GM18951 (cell line): ENCODE results near the gene RPN2.
"Not testable (repeated sequence)": the region's sequence is repeated elsewhere in the genome, so short reads cannot be mapped to it uniquely, and the experiment has no call there.

Source experiments
- POLR2A ChIP-seq: IDR thresholded peaks from 4 replicates; pipeline ENCODE4 v1.6.1; 2011; ENCODE audit warnings: mild to moderate bottlenecking; ENCODE audit not compliant: insufficient read length, insufficient read depth; ENCODE audit errors: extremely low read depth
- in situ Hi-C: fragments of 300-500 bp; cut with MboI; formaldehyde crosslinking; loops from one replicate; pipeline ENCODE4 v1.12.0; 2022; ENCODE audit warnings: low sequenced_read_pairs, mixed read lengths, inconsistent platforms; ENCODE audit not compliant: unreplicated experiment

The RPN2 gene

DNA sequence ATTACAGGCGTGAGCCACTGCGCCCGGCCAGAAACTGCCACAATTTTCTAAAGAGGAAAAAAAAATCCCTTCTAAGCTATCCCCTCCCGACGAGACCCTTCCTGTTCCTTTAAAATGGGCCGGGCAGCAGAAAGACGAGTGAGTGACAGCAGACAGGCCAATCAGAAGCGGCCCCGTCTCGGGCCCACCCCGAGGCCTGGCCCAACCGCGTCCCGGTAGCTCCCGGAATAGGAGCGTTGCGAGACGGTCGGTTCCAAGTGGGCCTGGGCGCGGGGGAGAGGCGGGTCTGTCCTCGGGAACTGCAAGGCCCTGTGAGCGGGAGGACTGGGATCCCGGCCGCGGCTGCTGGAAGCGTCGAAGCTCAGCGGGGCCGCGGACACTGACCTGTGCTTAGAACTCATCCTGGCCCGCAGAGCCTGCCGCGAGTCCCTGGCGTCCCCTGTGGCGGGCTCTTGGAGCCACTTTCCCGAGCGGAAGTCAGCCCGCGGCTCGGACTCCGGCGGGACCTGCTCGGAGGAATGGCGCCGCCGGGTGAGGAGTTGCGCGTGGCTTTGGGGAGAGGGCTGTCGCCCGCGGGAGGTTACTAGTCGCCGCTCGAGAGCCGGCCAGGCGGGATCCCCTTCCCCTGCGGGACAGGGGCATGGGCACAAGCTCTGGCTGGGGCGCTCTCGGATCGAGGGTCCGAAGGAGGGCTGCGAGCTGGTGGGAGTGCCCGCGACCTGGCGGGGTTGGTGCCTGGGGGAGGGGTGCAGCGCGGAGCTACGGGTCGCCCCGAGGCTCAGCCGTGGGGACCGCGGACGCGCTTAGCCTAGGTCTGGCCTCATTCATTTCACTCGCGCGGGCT lies at the start of gene RPN2, which contains the start of gene MROH8:
RPN2 (plus strand) TSS at position 492 of the 844 bp plus-strand sequence; CDS start at position 519, 27 bp downstream.
MROH8 (minus strand) TSS at position 710 of the 844 bp plus-strand sequence.
- in situ Hi-C loops: no loop called here

DNA sequence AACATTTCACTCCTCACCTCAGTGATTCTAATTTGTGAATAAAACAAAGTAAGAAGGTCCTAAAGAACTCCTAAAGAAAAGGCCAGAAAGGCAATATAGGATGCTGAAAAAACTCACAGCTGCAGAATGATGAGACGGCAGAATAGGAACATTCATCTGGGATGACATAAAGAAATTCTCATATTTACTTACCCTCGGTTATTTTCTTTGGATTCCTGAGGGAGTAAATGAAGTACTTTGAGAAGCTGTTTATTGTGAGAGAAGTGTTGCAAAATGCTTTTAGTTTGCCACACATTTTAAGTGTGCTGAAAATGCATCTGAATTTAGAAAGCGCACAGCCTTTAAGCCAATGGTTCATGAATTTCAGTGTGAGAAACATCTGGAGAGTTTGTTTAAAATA lies 47.6 kb upstream of the RPN2 start:
- in situ Hi-C loops: no loop called here

More for the DNA sequence above, at the start of gene RPN2, which contains the start of gene MROH8:
- TF ChIP-seq POLR2A: peak; percentile 86

DNA sequence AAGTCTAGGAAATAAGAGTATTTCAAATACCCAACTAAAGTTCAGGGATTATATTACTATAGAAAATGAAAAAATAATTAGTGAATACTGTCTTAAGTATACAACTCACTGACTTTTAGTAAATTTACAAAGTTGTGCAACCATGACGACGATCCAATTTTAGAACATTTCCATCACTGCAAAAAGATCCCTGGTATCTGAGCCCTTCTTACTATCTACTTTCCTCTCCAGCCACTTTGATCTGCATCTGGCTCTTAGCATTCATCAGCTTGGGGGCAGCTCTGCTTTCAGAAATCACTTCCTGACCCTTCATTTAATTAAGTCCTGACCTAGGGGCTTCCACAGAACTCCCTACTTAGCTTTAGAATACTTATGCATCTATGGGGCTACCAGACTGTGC lies 45.2 kb upstream of the RPN2 start:
- in situ Hi-C loops: no loop called here
- no peak for TF ChIP-seq POLR2A

More for the DNA sequence above, 47.6 kb upstream of the RPN2 start:
- TF ChIP-seq POLR2A: no peak

DNA sequence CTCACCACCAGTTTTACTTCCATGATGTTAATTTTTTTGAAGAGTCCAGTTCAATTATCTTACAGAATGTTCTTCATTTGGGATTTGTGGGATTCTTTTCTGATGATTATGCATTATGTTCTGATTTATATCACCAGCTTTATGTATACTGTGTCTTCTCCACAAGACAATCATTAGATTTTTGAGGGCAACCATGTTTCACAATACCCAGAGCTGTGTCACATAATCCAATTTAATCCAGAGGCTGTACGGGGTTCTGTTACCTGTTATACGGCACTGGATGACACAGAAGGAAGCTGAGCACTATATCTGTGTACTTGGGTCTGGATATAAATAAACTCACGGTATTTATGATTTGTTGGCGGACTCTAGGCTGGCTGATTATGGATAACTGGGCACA lies 41.6 kb upstream of the RPN2 start:
- in situ Hi-C loops: no loop called here
- no peak for TF ChIP-seq POLR2A

DNA sequence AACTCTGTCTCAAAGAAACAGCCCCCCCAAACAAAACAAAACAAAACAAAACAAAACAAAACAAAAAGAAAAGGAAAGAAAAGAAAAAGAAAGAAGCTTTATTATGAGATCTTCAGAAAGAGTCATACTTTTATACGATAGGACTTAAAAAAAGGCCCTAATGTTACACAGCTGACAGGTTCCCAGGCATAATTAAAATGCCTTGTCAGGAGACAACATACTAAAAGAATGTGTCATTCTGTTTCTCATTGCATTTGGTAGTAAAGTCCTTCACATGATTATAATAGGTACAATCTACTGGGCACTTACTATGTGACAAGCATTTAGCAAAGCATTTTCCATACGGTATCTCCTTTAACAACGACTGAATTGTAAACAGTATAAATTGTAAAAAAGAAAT lies 36.4 kb upstream of the RPN2 start:
- in situ Hi-C loops: no loop called here
- no peak for TF ChIP-seq POLR2A

DNA sequence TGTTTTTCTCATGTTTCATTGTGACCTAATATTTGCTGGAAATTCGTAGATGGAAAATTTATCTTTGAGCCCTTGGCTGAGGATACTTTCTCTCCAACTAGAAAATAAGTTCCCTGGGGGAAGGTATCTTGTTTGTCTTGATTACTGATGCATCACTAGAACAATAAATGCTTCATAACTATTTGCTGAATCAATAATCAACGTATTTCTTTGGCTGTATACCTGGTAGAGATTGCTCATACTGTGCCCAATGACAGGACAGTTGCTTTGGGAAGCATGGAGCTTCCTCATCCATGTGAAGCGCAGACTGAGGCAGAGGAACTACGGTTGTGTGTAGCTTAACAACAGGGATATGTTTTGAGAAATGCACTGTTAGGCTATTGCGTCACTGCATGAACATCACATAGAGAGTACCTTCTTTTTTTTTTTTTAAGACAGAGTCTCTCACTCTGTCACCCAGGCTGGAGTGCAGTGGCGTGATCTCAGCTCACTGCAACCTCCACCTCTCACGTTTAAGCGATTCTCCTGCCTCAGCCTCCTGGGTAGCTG lies 34.2 kb upstream of the RPN2 start:
- no peak for TF ChIP-seq POLR2A
- in situ Hi-C loops: no loop called here

DNA sequence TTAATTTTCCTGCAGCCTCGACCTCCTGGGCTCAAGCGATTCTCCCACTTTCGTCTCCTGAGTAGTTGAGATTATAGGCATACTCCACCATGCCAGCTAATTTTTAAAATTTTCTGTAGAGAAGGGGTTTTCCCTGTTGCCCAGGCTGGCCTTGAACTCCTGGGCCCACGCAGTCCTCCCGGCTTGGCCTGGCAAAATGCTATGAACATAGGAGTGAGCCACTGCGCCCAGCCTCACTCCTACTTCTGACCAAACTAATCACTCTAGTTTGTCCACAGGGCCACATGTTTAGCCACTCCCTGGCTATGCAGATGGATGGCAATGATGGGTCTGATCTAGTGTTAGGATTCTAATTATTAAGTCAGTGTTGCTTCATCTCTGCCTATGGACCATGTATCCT lies 31.9 kb upstream of the RPN2 start:
- TF ChIP-seq POLR2A: no peak
- in situ Hi-C loops: no loop called here

DNA sequence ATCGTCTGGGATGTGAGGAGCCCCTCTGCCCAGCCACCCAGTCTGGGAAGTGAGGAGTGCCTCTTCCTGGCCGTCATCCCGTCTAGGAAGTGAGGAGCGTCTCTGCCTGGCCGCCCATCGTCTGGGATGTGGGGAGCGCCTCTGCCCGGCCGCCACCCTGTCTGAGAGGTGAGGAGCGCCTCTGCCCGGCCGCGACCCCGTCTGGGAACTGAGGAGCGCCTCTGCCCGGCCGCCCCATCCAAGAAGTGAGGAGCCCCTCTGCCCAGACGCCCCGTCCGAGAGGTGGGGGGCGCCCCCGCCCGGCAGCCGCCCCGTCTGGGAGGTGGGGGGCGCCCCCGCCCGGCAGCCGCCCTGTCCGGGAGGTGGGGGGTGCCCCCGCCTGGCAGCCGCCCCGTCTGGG lies 28.3 kb upstream of the RPN2 start:
- in situ Hi-C loops: not testable (repeated sequence)

DNA sequence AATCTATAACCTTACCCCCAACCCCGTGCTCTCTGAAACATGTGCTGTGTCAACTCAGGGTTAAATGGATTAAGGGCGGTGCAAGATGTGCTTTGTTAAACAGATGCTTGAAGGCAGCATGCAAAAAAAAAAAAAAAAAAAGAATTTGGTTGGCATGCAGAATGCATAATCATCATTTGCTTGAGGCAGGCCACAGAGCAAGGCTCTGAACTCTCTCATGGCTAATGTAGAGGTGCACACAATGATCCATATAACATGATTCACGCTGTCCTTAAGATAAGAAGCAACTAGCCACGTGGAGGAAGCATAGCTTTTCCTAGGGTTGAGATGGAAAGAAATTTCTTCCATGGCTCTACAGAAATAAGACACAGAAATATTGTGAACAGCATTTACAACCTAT lies 27.6 kb upstream of the RPN2 start:
- TF ChIP-seq POLR2A: no peak
- in situ Hi-C loops: no loop called here

DNA sequence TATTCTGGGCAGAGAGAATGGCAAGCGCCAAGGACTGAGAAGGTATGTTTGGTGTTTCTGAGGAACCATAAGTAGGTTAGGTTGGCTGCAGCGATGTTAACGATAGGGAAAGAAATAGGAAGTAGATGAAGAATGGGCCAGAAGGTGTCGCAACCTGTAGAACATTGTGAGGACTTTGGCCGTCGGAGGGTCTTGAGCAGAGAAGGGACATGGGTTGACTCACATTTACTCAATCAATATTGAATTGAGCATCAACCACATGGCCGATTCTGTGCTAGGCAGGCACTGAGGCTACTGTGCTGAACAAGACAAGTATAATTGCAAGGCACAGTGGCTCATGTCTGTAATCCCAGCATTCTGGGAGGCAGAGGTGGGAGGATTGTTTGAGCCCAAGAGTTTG lies 26.8 kb upstream of the RPN2 start:
- TF ChIP-seq POLR2A: no peak
- in situ Hi-C loops: no loop called here

DNA sequence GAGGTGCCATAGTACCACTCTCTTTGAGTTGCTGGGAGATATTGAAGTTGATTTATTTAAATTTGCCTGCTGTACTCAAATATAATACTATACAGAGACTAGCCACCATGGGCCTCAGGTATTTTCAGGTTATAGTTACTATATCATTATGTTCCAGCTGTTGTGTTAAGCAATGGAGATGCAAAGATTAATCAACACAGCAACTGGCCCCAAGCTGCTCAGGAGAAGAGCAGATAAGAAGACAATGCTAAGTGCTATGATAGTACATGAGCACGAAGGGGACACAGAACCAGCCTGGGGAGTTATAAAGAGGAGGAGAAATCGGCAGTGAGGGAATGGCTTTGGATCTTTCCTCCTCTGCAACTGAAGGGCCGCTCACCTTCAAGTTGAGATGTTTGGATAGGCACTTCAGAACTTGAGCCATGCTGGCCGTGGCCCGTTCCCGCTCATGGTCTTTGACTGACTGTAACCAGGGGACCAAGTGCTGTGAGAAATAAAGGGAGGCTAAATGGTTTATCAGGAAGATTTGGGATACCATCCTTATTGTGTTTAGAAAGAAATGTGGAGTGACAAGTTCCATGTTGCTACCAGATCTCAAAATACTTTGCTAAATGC lies 24.3 kb upstream of the RPN2 start:
- TF ChIP-seq POLR2A: no peak
- in situ Hi-C loops: no loop called here

DNA sequence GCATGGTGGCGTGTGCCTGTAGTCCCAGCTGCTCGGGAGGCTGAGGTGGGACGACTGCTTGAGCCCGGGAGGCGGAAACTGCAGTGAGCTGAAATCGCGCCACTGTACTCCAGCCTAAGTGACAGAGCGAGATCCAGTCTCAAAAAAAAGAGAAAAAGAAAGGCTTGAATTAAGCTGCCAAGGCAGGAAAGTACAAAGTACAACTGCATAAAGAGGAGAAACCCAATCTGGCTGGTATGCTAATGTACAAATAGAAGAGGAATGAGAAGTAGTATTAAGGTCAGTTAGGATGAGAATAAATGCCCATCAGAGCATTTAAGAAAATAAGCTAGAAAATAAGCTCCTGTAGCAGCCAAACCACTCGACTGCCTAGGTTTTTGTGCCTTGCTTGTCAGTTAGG lies 23.1 kb upstream of the RPN2 start:
- in situ Hi-C loops: no loop called here
- TF ChIP-seq POLR2A: no peak

DNA sequence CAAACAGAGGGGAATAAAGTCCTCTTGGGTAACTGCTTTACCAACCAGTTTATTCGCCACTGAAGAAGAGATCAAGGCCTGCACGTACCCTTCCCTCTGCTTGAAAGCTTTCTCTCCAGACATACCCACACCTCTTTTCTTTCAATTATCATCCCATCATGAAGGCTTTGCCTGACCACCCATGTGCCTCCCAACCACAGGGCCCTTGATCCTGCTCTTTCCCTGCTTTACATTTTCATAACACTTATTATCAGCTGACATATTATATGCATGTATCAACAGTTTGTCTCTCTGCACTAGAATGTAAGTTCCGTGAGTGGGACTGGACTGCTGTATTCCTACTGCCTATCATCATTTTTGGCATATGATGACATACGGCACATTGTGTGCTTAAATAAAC lies 20.9 kb upstream of the RPN2 start:
- no peak for TF ChIP-seq POLR2A
- in situ Hi-C loops: no loop called here

DNA sequence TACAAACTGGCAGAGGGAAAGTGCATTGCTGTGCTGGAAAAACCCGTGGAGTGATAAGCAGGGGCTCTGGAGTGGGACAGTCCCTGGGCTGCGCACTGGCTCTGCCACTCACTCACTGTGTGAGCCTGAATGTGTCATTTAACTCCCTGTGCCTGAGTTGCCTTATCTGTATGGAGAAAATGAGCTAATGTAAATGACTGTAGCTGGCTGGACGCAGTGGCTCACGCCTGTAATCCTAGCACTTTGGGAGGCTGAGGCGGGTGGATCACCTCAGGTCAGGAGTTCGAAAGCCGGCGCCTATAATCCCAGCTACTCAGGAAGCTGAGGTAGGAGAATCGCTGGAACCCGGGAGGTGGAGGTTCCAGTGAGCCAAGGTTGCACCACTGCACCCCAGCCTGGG lies 18.4 kb upstream of the RPN2 start:
- in situ Hi-C loops: no loop called here
- no peak for TF ChIP-seq POLR2A
